22Rv1 (cell line): ENCODE measurements around the gene TRPC4AP.

ENCODE experiments used
- CTCF ChIP-seq: fragments of 450-650 bp; IDR thresholded peaks from 2 replicates; pipeline ENCODE4 v1.5.1; 2017; ENCODE audit warnings: mild to moderate bottlenecking
- ZFX ChIP-seq: fragments of 450-650 bp; IDR thresholded peaks from 2 replicates; pipeline ENCODE4 v1.6.1; 2017; ENCODE audit warnings: antibody characterized with exemption, borderline replicate concordance

GRCh38 chr20:34989670-34990069 lies 102.9 kb downstream of the TRPC4AP start:
- TF ChIP-seq CTCF (no peak), ZFX (no peak)
